Stomach smooth muscle (tissue), 2 donors: Measurements from ENCODE around the gene PEAK3.

ENCODE experiments used
- H3K27ac ChIP-seq: one replicate; pipeline ENCODE4 v1.7.0; 2013; ENCODE audit warnings: mild to moderate bottlenecking, low read length, inconsistent platforms
- H3K27me3 ChIP-seq, 2 donors: one replicate each; pipeline ENCODE4 v1.7.0; 2013; ENCODE audit warnings: low read length in 2 of 2; ENCODE audit not compliant: insufficient read depth in 2 of 2, control insufficient read depth in 1 of 2
- H3K36me3 ChIP-seq, 2 donors: one replicate each; pipeline ENCODE4 v1.7.0; 2013; ENCODE audit warnings: low read length in 2 of 2; ENCODE audit not compliant: control insufficient read depth in 2 of 2, insufficient read depth in 2 of 2
- H3K4me1 ChIP-seq: one replicate; pipeline ENCODE4 v1.7.0; 2013; ENCODE audit warnings: low read length; ENCODE audit not compliant: control insufficient read depth, insufficient read depth
- H3K4me3 ChIP-seq, 2 donors: one replicate each; pipeline ENCODE4 v1.7.0; 2013; ENCODE audit warnings: low read length in 2 of 2
- H3K9ac ChIP-seq, 2 donors: one replicate each; pipeline ENCODE4 v1.7.0; 2013; ENCODE audit warnings: low read length in 2 of 2, mild to moderate bottlenecking in 1 of 2
- H3K9me3 ChIP-seq, 2 donors: one replicate each; pipeline ENCODE4 v1.7.0; 2013; ENCODE audit warnings: low read length in 2 of 2; ENCODE audit not compliant: control insufficient read depth in 2 of 2
- donor health status: healthy.
- donor health status: Pancreatic carcinoma.

Gene PEAK3

DNA sequence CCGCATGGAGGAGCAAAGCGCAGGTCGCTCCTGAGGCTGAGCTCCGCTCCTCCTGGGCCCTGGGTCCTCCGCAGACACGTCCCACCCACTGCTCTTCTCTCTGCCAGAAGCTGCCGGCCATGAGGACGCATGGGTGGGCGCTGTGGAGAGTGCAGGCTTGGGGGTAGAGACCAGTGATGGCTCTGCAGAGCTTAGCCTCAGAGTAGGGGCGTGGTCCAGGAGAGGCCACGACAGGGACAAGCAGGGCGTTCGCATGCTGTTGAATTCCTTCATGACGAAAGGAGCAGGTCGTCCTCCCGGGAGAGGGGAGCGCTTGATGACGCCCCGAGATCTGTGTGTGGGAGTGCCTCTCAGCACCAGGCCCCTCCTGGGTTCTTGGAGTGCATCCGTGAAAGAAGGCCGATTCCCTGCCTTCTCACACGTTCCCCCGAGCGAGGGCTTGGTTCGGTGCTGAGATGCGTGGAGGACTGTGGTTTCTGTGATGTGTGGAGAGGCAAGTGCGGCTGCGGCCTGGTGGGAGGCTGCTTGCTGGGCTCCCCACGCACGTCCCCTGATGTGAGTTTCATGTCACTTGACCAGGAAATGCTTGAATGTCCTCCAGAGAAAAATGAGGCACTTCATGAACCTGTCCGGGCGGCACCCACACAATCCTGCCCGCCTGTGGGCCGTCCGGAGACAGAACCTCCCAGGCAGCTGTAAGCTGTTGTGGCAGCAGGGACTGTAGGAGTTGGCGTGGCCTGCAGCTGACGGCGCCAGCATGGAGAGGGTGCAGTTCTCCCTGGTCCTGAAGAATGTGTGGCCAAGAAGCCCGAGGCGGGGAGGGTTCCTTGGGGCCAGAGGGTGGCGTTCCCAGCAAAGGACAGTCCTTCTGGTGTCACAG is 40.9 kb downstream of the PEAK3 start:
- no peak overlapping the region for H3K27ac ChIP-seq
- no peaks in the 10 kb centered on the region for H3K9me3 ChIP-seq
- H3K27me3 ChIP-seq = no peaks in the 10 kb centered on the region
- peak overlapping the region in 1 of 2 donors; percentile 49 for H3K4me3 ChIP-seq
- peaks cover 40% of the 10 kb centered on the region for H3K4me1 ChIP-seq
- H3K36me3 ChIP-seq = peaks cover 30 to 31% of the 10 kb centered on the region in 2 donors
- H3K9ac ChIP-seq = peak overlapping the region; percentile 0 to 21

DNA sequence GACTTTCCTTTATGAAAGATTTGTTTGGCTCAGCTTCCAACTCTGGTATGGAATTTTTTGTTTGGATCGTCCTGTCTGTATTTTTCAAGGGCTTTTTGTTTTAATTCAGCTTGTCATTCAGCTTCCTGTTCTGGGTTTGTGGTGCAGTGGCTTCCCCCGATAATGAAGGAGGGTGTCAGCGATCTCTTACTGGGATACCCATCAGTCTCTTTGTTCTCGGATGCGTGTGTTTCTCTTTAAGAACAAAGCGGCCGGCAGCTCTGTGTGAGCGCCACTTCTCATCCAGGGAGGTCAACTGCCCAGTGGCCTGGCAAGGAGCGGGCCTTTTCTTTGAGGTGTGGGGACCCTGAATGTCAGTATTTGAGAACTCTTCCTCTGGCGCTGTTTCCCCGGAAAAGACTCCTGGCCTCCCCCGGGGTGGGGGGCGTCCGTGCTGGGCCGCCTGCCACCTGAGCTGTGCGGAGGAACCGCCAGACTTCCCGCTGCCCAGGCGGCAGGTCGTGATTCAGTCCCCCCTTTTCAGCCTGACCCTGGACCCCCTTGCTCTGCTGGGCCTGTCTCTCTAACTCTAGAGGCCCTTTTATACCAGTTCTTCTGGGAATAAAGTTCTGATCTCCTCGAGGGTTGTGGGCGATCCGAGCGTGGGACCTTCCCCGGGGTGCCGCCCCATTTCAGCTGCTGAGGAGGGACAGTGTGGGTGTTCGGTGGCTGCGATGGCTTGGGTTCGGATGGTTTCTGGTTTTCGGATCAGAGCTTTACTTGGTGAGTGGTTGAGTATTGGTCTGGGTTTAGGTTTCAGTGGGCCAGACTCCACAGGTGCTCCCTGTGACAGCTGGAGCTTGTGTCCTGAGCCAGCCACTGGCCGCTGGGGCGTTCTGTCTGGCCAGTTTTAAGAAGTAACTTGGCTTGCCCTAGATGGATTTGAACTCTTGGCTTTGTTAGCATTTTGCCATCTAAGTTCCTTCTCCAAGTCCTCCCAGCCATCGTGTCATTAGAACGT is 41.9 kb downstream of the PEAK3 start:
- Histone ChIP-seq H3K9me3 (no peaks in the 10 kb centered on the region), H3K4me3 (peak overlapping the region; percentile 39 to 49), H3K36me3 (peaks cover 20 to 21% of the 10 kb centered on the region in 2 donors), H3K9ac (peak overlapping the region; percentile 23 to 29), H3K4me1 (peaks cover 46% of the 10 kb centered on the region), H3K27ac (no peak overlapping the region), H3K27me3 (no peaks in the 10 kb centered on the region)

GRCh38 chr19:2239173-2239572 is 42.8 kb downstream of the PEAK3 start:
- peaks cover 54% of the 10 kb centered on the region for H3K4me1 ChIP-seq
- peaks cover 11 to 15% of the 10 kb centered on the region in 2 donors for H3K36me3 ChIP-seq
- H3K27ac ChIP-seq = no peak overlapping the region
- H3K9me3 ChIP-seq = no peaks in the 10 kb centered on the region
- H3K9ac ChIP-seq = peak overlapping the region in 1 of 2 donors; percentile 23
- no peaks in the 10 kb centered on the region for H3K27me3 ChIP-seq
- peak overlapping the region in 1 of 2 donors; percentile 30 for H3K4me3 ChIP-seq

- peak overlapping the region; percentile 53 to 84 for H3K4me3 ChIP-seq
- H3K27ac ChIP-seq = no peak overlapping the region
- H3K36me3 ChIP-seq = peaks cover 0 to 13% of the 10 kb centered on the region in 2 donors
- no peaks in the 10 kb centered on the region for H3K9me3 ChIP-seq
- H3K4me1 ChIP-seq = peaks cover 64% of the 10 kb centered on the region
- no peaks in the 10 kb centered on the region for H3K27me3 ChIP-seq
- no peak overlapping the region for H3K9ac ChIP-seq
These were observed 44.2 kb downstream of the PEAK3 start for GRCh38 chr19:2237869-2238153.

GRCh38 chr19:2237051-2237868 is 44.7 kb downstream of the PEAK3 start:
- Histone ChIP-seq H3K4me1 (peaks cover 64% of the 10 kb centered on the region), H3K9me3 (no peaks in the 10 kb centered on the region), H3K27ac (peak overlapping the region; percentile 97), H3K9ac (peak overlapping the region; percentile 90 to 94), H3K36me3 (peaks cover 0 to 10% of the 10 kb centered on the region in 2 donors), H3K27me3 (no peaks in the 10 kb centered on the region), H3K4me3 (peak overlapping the region; percentile 53 to 84)

- H3K9me3 ChIP-seq = no peaks in the 10 kb centered on the region
- peaks cover 64% of the 10 kb centered on the region for H3K4me1 ChIP-seq
- H3K27ac ChIP-seq = peak within 1 kb of the TSS; percentile 97
- no peaks in the 10 kb centered on the region for H3K27me3 ChIP-seq
- H3K4me3 ChIP-seq = peak within 1 kb of the TSS; percentile 53 to 84
- peaks cover 3 to 14% of the 10 kb centered on the region in 2 donors for H3K36me3 ChIP-seq
- H3K9ac ChIP-seq = peak within 1 kb of the TSS; percentile 90 to 94
These were observed 45.5 kb downstream of the PEAK3 start, which contains the start of the genes PLEKHJ1 and SF3A2 for GRCh38 chr19:2236314-2237050. Gene PLEKHJ1 (minus strand): TSS chr19:2236329. CDS start chr19:2236248, 81 bp downstream. Gene SF3A2 (plus strand): TSS chr19:2236824. CDS start chr19:2243419, 6,595 bp downstream.

DNA sequence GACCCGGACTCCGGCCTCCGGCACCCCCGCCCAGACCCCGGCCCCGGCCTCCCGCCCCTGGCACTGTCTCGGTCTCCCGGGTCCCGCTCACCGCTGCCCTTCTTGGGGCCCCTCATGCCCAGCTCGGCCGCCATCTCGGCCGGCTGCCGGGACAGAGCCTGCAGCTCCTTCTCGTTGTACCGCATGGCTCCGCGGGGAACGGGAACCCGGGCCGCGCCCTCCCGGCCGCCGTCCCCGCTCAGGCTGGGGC is 46.0 kb downstream of the PEAK3 start:
- Histone ChIP-seq H3K9ac (peak overlapping the region; percentile 66 to 94), H3K36me3 (peaks cover 3 to 17% of the 10 kb centered on the region in 2 donors), H3K4me1 (peaks cover 59% of the 10 kb centered on the region), H3K27me3 (no peaks in the 10 kb centered on the region), H3K27ac (peak overlapping the region; percentile 97), H3K4me3 (peak overlapping the region; percentile 53 to 84), H3K9me3 (no peaks in the 10 kb centered on the region)

DNA sequence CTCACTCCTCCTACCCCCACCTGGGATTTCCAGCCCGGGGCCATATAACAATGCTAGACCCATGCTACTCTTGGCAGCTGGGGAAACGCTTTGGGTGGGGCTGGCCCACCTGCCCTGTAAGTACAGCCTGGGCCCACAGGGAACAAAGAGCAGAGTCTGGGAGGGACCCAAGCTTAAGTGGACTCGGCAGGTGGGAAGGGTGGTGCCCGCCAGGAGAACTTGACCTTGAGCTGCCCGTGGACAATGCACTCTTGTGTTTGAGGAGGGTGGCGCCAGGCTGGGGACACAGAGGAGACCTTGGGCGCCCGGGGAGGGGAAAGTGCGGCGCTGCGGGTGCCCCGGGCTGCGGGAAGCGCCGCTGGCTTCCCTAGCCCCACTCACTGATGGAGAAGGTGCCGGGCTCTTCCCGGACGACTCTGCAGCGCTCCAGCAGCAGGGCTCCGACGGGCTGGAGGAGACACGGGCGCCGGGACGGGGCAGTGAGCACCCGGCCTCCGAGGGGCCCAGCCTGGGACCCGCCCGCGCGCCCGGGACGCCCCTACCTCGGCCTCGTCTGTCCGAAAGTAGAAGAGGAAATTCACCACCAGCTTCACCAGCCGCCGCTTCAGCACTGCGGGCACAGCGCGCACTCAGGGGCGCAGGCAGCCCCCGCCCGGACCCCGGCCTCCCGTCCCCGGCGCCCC is 46.5 kb downstream of the PEAK3 start:
- Histone ChIP-seq H3K9me3 (no peaks in the 10 kb centered on the region), H3K36me3 (peaks cover 3 to 17% of the 10 kb centered on the region in 2 donors)

DNA sequence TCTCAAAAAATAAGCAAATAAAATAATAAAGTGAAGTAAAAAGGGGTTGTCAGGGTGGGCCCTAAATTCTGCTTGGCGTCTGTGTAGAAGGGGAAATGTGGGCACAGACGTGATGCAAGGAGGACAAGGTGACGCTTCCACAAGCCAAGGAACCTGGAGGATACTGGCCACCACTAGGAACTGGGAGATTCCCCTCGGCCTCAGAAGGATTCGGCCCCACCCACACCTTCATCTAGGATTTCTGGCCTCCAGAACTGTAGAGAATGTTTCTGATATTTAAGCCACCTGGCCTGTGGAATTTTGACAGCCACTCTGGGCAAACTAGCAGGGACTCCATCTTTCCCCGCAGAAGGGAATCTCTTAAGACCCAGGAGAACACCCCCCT is 47.0 kb downstream of the PEAK3 start:
- H3K27me3 ChIP-seq = no peaks in the 10 kb centered on the region
- H3K9me3 ChIP-seq = no peaks in the 10 kb centered on the region
- H3K9ac ChIP-seq = peak overlapping the region; percentile 66 to 94
- peaks cover 6 to 19% of the 10 kb centered on the region in 2 donors for H3K36me3 ChIP-seq
- peak overlapping the region; percentile 31 for H3K27ac ChIP-seq
- peak overlapping the region; percentile 53 to 84 for H3K4me3 ChIP-seq
- H3K4me1 ChIP-seq = peaks cover 51% of the 10 kb centered on the region

More for the DNA sequence above, 46.5 kb downstream of the PEAK3 start:
- peak overlapping the region; percentile 53 to 84 for H3K4me3 ChIP-seq
- H3K27ac ChIP-seq = peak overlapping the region; percentile 31
- H3K27me3 ChIP-seq = no peaks in the 10 kb centered on the region
- H3K4me1 ChIP-seq = peaks cover 56% of the 10 kb centered on the region
- peak overlapping the region; percentile 66 to 94 for H3K9ac ChIP-seq
